Measurements from ENCODE around the gene SORBS1. TPM values are rescaled to one million over a fixed set of nuclear protein-coding genes. Genes with fewer than 3 reads are reported as not detected.
A peak's percentile ranks its signal among the peaks of the same experiment; 100 is the strongest.

SORBS1 gene
- total and polyA plus RNA-seq, 2 donors (not counting 3 experiments of a cell fraction or from before 2014, with no cell fraction given), result 2.0 to 7.9 TPM

DNA sequence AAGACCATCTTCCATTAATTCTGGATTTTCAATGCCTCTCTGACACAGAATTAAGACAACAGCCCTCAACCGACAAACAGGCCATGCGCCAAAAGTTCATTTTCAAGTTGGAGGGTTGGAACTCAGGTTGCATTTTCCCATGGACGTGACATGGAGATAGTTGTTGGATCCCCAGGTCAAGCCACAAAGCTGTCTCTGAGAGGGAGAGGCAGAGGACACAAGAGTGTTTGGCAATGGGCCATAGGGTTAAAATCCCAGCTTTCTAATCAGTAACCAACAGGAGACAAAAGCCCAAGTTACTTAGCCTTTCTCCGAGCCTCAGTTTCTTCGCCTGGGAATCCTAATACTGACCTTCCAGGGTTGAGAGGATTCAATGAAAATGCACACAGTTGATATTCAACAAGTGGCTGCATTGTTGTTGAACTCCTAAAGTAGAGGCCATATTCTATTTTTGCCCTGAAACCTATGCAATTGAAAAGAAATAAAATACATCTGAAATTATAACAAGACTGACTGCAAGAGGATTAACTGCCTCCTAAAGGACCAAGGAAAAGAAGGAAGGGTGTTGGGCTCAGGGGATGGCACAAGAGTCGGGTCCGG is 44.3 kb downstream of the SORBS1 start:
- ChIA-PET POLR2A (no interaction called here), CTCF (interaction anchor here (0.7 to 1.4 kb wide), 2 partner anchors 69 to 71 kb away, joined by 3 to 4 read pairs; no protein-coding TSS in a partner anchor)
- H3K4me1 ChIP-seq (ENCODE audit: control insufficient read depth, extremely low read depth, insufficient read depth, low read length), result peaks cover 52% of the 10 kb centered on the region
- H3K9me1 ChIP-seq (replicated peaks; ENCODE audit: control insufficient read depth, extremely low read depth, insufficient read depth, low read length), result no peaks in the 10 kb centered on the region
- H3K4me3 ChIP-seq (replicated peaks in 1 of 3; ENCODE audit: insufficient read depth in 1 of 3, low read depth in 1 of 3, low read length in 3 of 3), result no peak overlapping the region
- no peaks in the 10 kb centered on the region for H4K20me1 ChIP-seq (replicated peaks; ENCODE audit: control insufficient read depth, extremely low read depth, insufficient read depth, low read length)
- H3K27me3 ChIP-seq (ENCODE audit: control insufficient read depth in 2 of 2, insufficient read depth in 2 of 2, low read length in 2 of 2), result no peaks in the 10 kb centered on the region
- H3K9ac ChIP-seq (replicated peaks; ENCODE audit: extremely low read depth, insufficient read depth, low read length), result no peak overlapping the region
- intact Hi-C loops (cut with micrococcal nuclease) (loop anchor here (1.0 to 2.0 kb wide), 5 partner anchors 9 to 44 kb away; partner anchors contain the start of gene SORBS1), dilution Hi-C loops (cut with MboI; ENCODE audit: extremely low pct_ligation_motif_present, low sequenced_read_pairs) (no loop called here)
- no peaks in the 10 kb centered on the region for H3K9me3 ChIP-seq (replicated peaks; ENCODE audit: control insufficient read depth, insufficient read depth, low read length)
- TF ChIP-seq, protein P1, sequence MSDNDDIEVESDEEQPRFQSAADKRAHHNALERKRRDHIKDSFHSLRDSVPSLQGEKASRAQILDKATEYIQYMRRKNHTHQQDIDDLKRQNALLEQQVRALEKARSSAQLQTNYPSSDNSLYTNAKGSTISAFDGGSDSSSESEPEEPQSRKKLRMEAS (IDR thresholded peaks at IDR 0.05; ENCODE audit: insufficient read depth, insufficient read length), result no peak
- TF ChIP-seq POLR2AphosphoS5 (IDR thresholded peaks at IDR 0.05; ENCODE audit: insufficient read depth, low read depth, low read length) (no peak), EZH2 (IDR thresholded peaks at IDR 0.05; ENCODE audit: borderline replicate concordance, low read depth, low read length, severe bottlenecking) (no peak), FOS (IDR thresholded peaks at IDR 0.05; ENCODE audit: borderline replicate concordance, insufficient read depth, low read length) (no peak), GATA2 (IDR thresholded peaks at IDR 0.05; ENCODE audit: insufficient read depth, insufficient read length, low read depth, low read length) (no peak), POLR2A (IDR thresholded peaks at IDR 0.05; ENCODE audit: low read depth, low read length) (no peak), MYC (IDR thresholded peaks at IDR 0.05; ENCODE audit: low read depth, low read length) (no peak), JUN (IDR thresholded peaks at IDR 0.05; ENCODE audit: borderline replicate concordance, insufficient read depth, insufficient read length, low read depth) (no peak)
- TF ChIP-seq, protein P2, sequence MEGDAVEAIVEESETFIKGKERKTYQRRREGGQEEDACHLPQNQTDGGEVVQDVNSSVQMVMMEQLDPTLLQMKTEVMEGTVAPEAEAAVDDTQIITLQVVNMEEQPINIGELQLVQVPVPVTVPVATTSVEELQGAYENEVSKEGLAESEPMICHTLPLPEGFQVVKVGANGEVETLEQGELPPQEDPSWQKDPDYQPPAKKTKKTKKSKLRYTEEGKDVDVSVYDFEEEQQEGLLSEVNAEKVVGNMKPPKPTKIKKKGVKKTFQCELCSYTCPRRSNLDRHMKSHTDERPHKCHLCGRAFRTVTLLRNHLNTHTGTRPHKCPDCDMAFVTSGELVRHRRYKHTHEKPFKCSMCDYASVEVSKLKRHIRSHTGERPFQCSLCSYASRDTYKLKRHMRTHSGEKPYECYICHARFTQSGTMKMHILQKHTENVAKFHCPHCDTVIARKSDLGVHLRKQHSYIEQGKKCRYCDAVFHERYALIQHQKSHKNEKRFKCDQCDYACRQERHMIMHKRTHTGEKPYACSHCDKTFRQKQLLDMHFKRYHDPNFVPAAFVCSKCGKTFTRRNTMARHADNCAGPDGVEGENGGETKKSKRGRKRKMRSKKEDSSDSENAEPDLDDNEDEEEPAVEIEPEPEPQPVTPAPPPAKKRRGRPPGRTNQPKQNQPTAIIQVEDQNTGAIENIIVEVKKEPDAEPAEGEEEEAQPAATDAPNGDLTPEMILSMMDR (IDR thresholded peaks at IDR 0.05; ENCODE audit: extremely low read depth in 1 of 2, insufficient read depth in 1 of 2, low read depth in 1 of 2, low read length in 2 of 2), result no peak
- BruUV-seq (replicated peaks), result no TSS peak
- FAIRE-seq, result no peak
- H3K27ac ChIP-seq (ENCODE audit: insufficient read depth, low read depth, low read length), result peak overlapping the region; percentile 77
- no peaks in the 10 kb centered on the region for H3K79me2 ChIP-seq (ENCODE audit: control insufficient read depth, insufficient read depth, low read length)
- H2AFZ ChIP-seq (ENCODE audit: low read depth, low read length), result no peak overlapping the region
- no peak overlapping the region for H3K4me2 ChIP-seq (ENCODE audit: insufficient read depth, low read length)
- H3K36me3 ChIP-seq (ENCODE audit: control insufficient read depth in 2 of 2, extremely low read depth in 1 of 2, insufficient read depth in 2 of 2, low read length in 2 of 2), result no peaks in the 10 kb centered on the region
- DNase-seq (ENCODE audit: low read depth, low spot score), result no peak

All from endothelial cell of umbilical vein (primary cell).